Hindlimb muscle (tissue), 1 donor: ENCODE data around the gene PTPRE. TPM values are rescaled to one million over a fixed set of nuclear protein-coding genes. Genes with fewer than 3 reads are reported as not detected.
"Not testable (repeated sequence)": the region's sequence is repeated elsewhere in the genome, so short reads cannot be mapped to it uniquely, and the experiment has no call there.

ENCODE experiments used
- DNase-seq: peaks from one replicate; pipeline ENCODE4 v3.0.0-alpha.2; 2013
- polyA plus RNA-seq: library from polyadenylated mRNA; unstranded; fragments of 120-200 nt; gene quantifications from one replicate; pipeline ENCODE4 v1.2.1, GENCODE V29; 2013; ENCODE audit not compliant: insufficient read length

The PTPRE gene
- polyA plus RNA-seq, 1 donor = 5.5 TPM

- DNase-seq = no peak
Observed at GRCh38 chr10:128078136-128078969, 171.4 kb downstream of the PTPRE start.

GRCh38 chr10:128080231-128080630 is 173.3 kb downstream of the PTPRE start:
- DNase-seq = no peak

GRCh38 chr10:128080641-128081040 is 173.7 kb downstream of the PTPRE start:
- no peak for DNase-seq

- no peak for DNase-seq
Observed at GRCh38 chr10:128081222-128081621, 174.3 kb downstream of the PTPRE start.

GRCh38 chr10:128081720-128082119 is 174.8 kb downstream of the PTPRE start:
- no peak for DNase-seq

GRCh38 chr10:128083191-128083895 is 176.4 kb downstream of the PTPRE start:
- DNase-seq = no peak

GRCh38 chr10:128084364-128084763 is 177.5 kb downstream of the PTPRE start:
- no peak for DNase-seq

- DNase-seq = no peak
Observed at GRCh38 chr10:128084991-128085390, 178.1 kb downstream of the PTPRE start.

GRCh38 chr10:128086003-128086863 is 179.3 kb downstream of the PTPRE start:
- DNase-seq = no peak

GRCh38 chr10:128087146-128087883 is 180.4 kb downstream of the PTPRE start:
- no peak for DNase-seq

- no peak for DNase-seq
Observed at GRCh38 chr10:128087884-128088709, 181.2 kb downstream of the PTPRE start.

- no peak for DNase-seq
Observed at GRCh38 chr10:128091636-128092210, 184.8 kb downstream of the PTPRE start.

GRCh38 chr10:128092454-128092853 is 185.6 kb downstream of the PTPRE start:
- no peak for DNase-seq

GRCh38 chr10:128094596-128094995 is 187.7 kb downstream of the PTPRE start:
- not testable (repeated sequence) for DNase-seq

GRCh38 chr10:128095027-128095752 is 188.3 kb downstream of the PTPRE start:
- no peak for DNase-seq

- no peak for DNase-seq
Observed at GRCh38 chr10:128095753-128096469, 189.0 kb downstream of the PTPRE start.

GRCh38 chr10:128096486-128097199 is 189.7 kb downstream of the PTPRE start:
- DNase-seq = no peak

- no peak for DNase-seq
Observed at GRCh38 chr10:128097783-128098182, 190.9 kb downstream of the PTPRE start.

- no peak for DNase-seq
Observed at GRCh38 chr10:128098631-128099030, 191.7 kb downstream of the PTPRE start.
